Coronary artery (tissue), 2 donors: ENCODE measurements around the gene SPC25.

ENCODE experiments used
- DNase-seq: peaks from one replicate; pipeline ENCODE4 v3.0.0-alpha.2; 2017; ENCODE audit warnings: low spot score
- H3K27ac ChIP-seq, 2 donors: fragments of 200-600 bp; sonication (generic); one replicate each; pipeline ENCODE4 v1.5.1; 2016 to 2019
- H3K4me3 ChIP-seq: fragments of 200-600 bp; sonication (generic); 2 replicates; pipeline ENCODE4 v1.5.1; 2016; ENCODE audit warnings: mild to moderate bottlenecking, moderate library complexity
- CTCF ChIP-seq: fragments of 200-600 bp; sonication (generic); IDR thresholded peaks from one replicate; pipeline ENCODE4 v1.5.1; 2019; ENCODE audit warnings: antibody characterized with exemption

The SPC25 gene

GRCh38 chr2:168901003-168901402 lies 10.8 kb upstream of the SPC25 start, which contains the start of gene G6PC2:
Gene G6PC2 (plus strand): TSS chr2:168901291. CDS start chr2:168901332, 41 bp downstream.
- Histone ChIP-seq H3K27ac (no peak within 1 kb of the TSS), H3K4me3 (no peak within 1 kb of the TSS)
- DNase-seq: no peak
- no peak for TF ChIP-seq CTCF

GRCh38 chr2:168897449-168897848 lies 7.2 kb upstream of the SPC25 start:
- no peak for DNase-seq
- Histone ChIP-seq H3K27ac (no peak overlapping the region), H3K4me3 (no peak overlapping the region)
- TF ChIP-seq CTCF: no peak

- Histone ChIP-seq H3K27ac (no peak overlapping the region), H3K4me3 (no peak overlapping the region)
- TF ChIP-seq CTCF: no peak
- DNase-seq: no peak
Observed at GRCh38 chr2:168896783-168897182, 6.6 kb upstream of the SPC25 start.

- H3K4me3 ChIP-seq: no peak overlapping the region
- no peak for DNase-seq
- no peak for TF ChIP-seq CTCF
- no peak overlapping the region for H3K27ac ChIP-seq
Observed at GRCh38 chr2:168895771-168896170, 5.5 kb upstream of the SPC25 start.

GRCh38 chr2:168894720-168895119 lies 4.5 kb upstream of the SPC25 start:
- no peak for TF ChIP-seq CTCF
- Histone ChIP-seq H3K4me3 (no peak overlapping the region), H3K27ac (no peak overlapping the region)
- DNase-seq: no peak

- no peak for TF ChIP-seq CTCF
- no peak for DNase-seq
- Histone ChIP-seq H3K4me3 (no peak overlapping the region), H3K27ac (no peak overlapping the region)
Observed at GRCh38 chr2:168894101-168894500, 3.9 kb upstream of the SPC25 start.

- no peak overlapping the region for H3K4me3 ChIP-seq
- no peak for DNase-seq
- no peak for TF ChIP-seq CTCF
- no peak overlapping the region for H3K27ac ChIP-seq
Observed at GRCh38 chr2:168892327-168892726, 2.1 kb upstream of the SPC25 start.
